HG03442 (cell line): ENCODE data around the gene TIPRL.
"Not testable (repeated sequence)": the region's sequence is repeated elsewhere in the genome, so short reads cannot be mapped to it uniquely, and the experiment has no call there.

Experiments used
- ATAC-seq: cut with Tn5 transposase; IDR thresholded peaks from one replicate; pipeline ENCODE4 v1.9.1; 2021; ENCODE audit warnings: mild to moderate bottlenecking, moderate library complexity; ENCODE audit not compliant: unreplicated experiment

Gene TIPRL

GRCh38 chr1:168157638-168158037 lies 21.1 kb upstream of the TIPRL start:
- no peak for ATAC-seq

DNA sequence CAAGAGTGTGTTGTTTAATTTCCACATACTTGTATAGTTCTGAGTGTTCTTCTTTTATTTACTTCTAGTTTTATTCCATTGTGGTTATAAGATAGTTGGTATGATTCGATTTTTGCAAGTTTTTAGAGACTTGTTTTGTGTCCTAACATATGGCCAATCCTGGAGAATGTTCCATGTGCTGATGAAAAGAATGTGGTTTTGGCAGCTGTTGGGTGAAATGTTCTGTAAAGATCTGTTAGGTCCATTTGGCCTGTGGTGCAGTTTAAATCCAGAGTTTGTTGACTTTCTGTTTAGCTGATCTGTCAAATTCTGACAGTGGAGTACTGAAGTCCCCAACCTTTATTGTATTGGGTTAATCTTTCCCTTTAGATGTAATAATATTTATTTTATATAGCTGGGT lies 19.5 kb upstream of the TIPRL start:
- no peak for ATAC-seq

- no peak for ATAC-seq
Measured at GRCh38 chr1:168159979-168160378, 18.8 kb upstream of the TIPRL start.

DNA sequence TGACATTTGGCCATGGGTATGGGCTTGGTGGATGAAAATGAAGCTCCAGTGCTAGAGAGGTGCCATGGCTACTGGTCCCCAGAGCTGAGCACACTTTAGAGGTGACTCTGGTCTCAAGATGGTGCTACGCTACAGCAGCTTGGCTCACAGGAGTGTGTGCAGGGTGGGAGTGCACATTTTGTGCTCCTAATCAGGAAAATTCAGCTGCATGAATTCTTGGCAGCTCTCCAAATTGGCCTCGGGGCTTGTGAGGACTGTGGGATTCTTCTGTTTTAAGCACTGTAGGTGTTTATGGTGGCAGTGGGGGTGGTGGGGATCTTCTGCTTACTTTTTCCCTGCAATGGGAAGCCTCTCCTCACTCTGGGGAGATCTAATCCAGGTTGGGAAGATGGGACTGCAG lies 17.3 kb upstream of the TIPRL start:
- no peak for ATAC-seq

DNA sequence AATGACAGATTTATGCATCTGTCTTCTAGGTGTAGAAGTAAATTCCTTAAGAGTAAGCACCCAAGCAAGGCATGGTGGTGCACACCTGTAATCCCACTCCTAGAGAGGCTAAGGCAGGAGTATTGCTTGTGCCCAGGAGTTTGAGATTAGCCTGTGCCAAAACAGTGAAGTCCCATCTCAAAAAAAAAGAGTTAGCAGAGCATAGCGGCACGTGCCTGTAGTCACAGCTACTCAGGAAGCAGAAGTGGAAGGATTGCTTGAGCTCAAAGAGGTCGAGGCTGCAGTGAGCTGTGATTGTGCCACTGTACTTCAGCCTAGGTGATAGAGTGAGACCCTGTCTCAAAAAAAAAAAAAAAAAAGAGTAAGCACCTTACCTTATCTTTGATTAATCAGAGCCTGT lies 15.1 kb upstream of the TIPRL start:
- no peak for ATAC-seq

- no peak for ATAC-seq
Measured at GRCh38 chr1:168164771-168165170, 14.0 kb upstream of the TIPRL start.

GRCh38 chr1:168167806-168168205 lies 11.0 kb upstream of the TIPRL start:
- ATAC-seq: no peak

DNA sequence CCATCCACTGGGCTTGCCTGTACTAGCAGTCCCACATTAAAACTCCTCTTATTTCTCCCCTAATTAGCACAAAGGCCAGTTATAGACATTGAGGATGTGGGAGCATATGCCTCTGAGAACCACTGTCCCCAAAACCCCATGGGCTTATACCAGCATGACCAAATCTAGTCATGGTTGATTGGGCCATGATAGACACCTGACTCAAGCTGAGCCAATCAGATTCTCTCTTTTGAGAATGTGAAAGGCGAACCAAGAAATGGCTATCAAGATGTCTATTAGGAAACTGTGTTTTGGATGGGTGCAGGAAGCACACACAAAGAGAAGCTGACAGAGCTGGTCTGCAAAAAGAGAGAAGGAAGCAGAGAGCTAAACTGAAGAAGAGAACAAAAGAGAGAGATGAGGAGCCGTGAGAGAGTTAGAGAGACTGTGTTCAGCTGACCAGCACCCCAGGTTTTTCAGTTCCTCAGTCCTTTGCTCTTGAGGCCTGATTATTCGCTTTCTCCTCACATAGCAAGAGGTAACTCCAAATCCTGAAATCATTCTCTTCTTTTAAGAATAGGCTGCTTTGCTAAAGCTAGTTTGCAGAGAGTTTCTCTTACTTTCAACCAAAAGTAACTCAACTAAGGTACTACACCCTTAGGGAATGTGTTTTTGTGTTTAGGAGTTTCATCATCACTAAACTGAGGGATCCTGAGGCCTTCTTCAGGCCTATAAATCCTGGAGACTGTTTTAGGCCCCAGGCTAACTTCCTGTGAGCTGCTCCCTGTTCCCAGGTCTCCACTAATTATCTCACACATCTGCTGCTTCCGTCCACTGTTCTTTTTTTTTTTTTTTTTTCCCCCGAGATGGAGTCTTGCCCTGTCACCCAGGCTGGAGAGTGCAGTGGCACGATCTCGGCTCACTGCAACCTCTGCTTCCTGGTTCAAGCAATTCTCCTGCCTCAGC lies 7.9 kb upstream of the TIPRL start:
- ATAC-seq: no peak

- ATAC-seq: no peak
Measured at GRCh38 chr1:168172250-168172915, 6.4 kb upstream of the TIPRL start.

GRCh38 chr1:168178227-168178637 lies 530 bp upstream of the TIPRL start:
- no peak for ATAC-seq

- ATAC-seq: no peak
Measured at GRCh38 chr1:168179438-168180147, 831 bp downstream of the TIPRL start.

- no peak for ATAC-seq
Measured at GRCh38 chr1:168180148-168180524, 1.4 kb downstream of the TIPRL start.

DNA sequence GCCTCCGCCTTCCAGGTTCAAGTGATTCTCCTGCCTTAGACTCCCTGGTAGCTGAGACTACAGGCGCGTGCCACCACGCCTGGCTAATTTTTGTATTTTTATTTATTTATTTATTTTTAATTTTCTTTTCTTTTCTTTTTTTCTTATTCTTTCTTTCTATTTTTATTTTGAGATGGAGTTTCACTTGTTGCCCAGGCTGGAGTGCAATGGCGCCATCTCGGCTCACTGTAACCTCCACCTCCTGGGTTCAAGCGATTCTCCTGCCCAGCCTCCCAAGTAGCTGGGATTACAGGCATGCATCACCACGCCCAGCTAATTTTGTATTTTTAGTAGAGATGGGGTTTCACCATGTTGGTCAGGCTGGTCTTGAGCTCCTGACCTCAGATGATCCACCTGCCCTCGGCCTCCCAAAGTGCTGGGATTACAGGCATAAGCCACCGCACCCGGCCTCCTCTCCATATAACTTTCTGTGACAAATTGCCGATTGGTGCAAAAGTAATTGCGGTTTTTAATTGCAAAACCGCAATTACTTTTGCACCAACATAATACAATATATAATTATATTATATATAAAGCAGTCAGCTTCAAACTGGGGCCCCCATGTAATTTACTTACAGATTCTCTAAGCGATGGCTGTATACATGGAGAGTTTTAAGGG lies 2.4 kb downstream of the TIPRL start:
- ATAC-seq: not testable (repeated sequence)

DNA sequence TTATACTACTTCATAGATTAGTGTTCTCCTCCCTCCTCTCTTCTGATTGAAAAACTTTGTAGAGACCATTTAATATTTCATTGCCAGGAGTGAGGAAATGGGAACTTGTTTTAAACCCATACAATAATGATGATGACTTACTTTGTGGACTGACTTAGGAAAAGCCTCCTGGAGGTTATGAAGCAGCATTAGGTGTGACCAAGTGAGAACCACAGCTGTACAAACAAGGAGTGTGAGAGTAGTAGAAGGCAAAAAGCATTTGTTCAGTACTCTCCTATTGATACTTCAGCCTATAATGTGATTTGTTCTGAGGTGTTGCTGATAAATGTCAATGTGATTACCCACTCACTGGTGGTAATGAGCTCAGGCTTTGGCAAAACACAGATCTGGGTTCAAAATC lies 8.4 kb downstream of the TIPRL start:
- no peak for ATAC-seq

- ATAC-seq: no peak
Measured at GRCh38 chr1:168190403-168190802, 11.6 kb downstream of the TIPRL start.

DNA sequence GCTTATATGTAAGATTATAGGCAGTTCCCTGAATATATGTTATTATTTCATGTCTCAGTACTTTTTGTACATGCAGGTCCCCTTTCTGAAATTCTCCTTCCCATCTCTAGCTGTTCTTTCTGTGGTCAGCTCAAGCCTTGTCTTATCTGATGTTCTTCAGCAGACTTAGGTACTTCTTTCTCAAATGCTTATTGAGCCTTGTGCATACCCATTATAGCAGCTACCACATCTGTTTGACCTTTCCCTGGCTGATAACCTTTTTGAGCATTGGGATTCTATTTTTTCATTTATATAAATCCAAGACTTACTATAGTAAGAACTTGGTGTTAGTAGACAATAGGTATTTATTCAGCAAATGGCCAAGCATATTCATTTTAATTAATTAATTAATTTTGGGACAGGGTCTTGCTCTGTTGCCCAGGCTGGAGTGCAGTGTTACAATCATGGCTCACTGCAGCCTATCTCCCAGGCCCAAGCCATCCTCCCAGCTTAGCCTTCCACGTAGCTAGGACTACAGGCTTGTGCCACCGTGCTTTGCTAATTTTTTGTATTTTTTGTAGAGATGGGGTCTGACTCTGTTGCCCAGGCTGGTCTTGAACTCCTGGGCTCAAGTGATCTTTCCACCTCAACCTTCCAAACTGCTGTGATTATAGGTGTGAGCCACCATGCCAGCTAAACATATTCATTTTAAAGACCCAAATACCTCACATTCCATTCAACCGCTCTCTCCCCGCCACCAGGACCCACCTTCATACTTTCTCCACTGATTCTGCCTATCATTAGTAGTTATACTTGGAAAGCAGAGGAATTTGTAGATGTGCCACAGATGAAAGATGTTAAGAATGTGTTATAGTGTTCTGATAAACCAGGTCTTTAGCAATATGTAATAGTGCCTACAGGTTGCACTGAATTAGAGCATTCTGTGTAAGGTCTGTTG lies 16.7 kb downstream of the TIPRL start:
- no peak for ATAC-seq

DNA sequence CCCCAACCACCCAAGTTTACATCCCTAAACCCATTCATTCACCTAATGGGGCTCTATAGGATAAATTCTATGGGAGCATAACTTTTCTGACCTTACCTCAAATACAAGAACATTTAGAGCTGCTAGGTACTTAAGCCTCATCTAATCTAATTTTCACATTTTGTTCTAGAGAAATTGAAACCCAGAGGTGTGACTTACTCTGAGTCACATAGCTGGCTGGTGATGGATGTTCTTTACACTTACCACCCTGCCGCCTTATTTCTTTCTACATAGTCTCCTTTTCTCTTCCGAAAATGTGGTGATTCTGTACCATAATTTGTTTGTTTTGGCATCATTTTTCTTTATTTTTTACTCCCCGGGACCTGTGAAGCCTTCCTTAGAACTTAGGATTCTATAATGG lies 20.3 kb downstream of the TIPRL start:
- ATAC-seq: no peak

- no peak for ATAC-seq
Measured at GRCh38 chr1:168202941-168203654, 24.3 kb downstream of the TIPRL start.

DNA sequence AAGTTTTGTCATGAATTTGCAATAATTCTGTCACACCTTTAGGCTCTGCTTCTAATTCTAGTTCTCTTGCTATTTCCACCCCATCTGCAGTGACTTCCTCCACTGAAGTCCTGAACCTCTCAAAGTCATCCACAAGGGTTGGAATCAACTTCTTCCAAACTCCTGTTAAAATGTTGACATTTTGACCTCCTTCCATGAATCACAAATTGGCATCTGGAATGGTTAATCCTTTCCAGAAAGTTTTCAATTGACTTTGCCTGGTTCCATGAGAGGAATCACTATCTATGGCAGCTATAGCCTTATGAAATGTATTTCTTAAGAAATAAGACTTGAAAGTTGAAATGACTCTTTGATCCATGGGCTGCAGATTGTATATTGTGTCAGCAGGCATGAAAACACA lies 27.3 kb downstream of the TIPRL start:
- no peak for ATAC-seq
